ENCODE measurements around the gene TNFAIP1.
"Not testable (repeated sequence)": the region's sequence is repeated elsewhere in the genome, so short reads cannot be mapped to it uniquely, and the experiment has no call there.

Gene TNFAIP1, protein sequence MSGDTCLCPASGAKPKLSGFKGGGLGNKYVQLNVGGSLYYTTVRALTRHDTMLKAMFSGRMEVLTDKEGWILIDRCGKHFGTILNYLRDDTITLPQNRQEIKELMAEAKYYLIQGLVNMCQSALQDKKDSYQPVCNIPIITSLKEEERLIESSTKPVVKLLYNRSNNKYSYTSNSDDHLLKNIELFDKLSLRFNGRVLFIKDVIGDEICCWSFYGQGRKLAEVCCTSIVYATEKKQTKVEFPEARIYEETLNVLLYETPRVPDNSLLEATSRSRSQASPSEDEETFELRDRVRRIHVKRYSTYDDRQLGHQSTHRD

DNA sequence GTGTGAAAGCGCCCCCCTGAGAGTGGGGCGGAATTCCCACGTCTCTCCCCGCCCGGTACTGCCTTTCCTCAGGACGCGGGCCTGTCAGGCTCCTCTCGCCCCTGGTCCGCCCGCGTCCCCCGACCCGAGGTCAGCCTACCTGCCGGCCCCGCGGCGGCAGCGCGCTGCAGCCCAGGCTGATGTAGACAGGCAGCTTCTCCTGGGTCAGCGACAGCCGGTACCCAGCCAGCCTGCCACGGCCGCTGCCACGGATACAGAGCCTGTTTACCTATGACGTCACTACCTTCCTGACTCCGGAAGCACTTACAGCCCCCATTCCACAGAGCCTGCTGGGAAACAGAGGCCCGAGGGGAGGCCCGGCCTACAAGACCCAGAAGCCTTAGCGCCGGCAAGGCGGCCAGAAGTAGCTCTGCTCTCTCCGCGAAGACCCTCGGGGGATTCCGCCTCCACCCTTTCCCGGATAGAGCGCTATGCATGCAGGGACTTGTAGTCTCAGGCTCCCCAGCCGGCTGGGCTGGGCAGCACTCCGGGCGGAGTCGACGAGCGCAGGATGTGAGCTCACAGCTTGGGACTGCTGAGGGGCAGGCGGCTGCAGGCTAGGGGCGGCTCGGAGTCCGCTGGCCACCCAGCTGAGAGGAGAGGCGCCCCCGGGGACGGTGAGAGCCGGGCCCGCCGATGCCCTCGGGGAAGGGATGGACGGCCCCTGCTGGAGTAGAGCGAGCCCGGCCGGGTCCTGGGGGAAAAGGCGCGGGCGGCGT, at the start of gene TNFAIP1, which contains the start of gene IFT20:
TSS of gene TNFAIP1 (plus strand) at position 561 of the 758 bp plus-strand sequence. CDS start 3,761 bp downstream, outside the sequence.
TSS of gene IFT20 (minus strand) at position 272 of the 758 bp plus-strand sequence. CDS start 3,487 bp downstream, outside the sequence.
- DNase-seq (ENCODE audit: low spot score in 2 of 2) (peak; percentile 88 to 98), ATAC-seq (peak; percentile 98)
- H3K4me1 Mint-ChIP-seq = peaks cover 53% of the 10 kb centered on the region
- H3K4me3 Mint-ChIP-seq = peak within 1 kb of the TSS; percentile 95
- H3K27ac Mint-ChIP-seq = peak within 1 kb of the TSS; percentile 96
- H3K9me3 Mint-ChIP-seq = no peaks in the 10 kb centered on the region
- peaks cover 39% of the 10 kb centered on the region for H3K36me3 Mint-ChIP-seq

DNA sequence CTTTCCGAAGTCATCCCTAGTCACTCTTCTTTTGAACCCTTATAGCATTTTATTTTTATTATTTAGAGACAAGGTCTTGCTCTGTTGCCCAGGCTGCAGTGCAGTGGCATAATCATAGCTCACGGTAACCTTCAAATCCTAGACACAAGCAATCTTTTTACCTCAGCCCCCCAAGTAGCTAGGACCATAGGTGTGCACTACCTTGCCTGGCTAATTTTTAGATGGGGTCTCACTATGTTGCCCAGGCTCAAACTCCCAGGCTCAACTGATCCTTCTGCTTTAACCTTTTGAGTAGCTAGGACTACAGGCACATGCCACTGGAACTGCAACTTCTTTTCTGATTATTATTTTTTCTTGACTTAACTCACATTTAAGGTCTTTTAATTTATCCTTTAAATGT, 49.6 kb upstream of the TNFAIP1 start:
- H3K27ac Mint-ChIP-seq = no peak overlapping the region
- no peaks in the 10 kb centered on the region for H3K4me1 Mint-ChIP-seq
- no peak overlapping the region for H3K4me3 Mint-ChIP-seq
- H3K9me3 Mint-ChIP-seq = no peaks in the 10 kb centered on the region
- no peak for DNase-seq (ENCODE audit: low spot score in 2 of 2)
- no peaks in the 10 kb centered on the region for H3K36me3 Mint-ChIP-seq
- ATAC-seq = no peak

DNA sequence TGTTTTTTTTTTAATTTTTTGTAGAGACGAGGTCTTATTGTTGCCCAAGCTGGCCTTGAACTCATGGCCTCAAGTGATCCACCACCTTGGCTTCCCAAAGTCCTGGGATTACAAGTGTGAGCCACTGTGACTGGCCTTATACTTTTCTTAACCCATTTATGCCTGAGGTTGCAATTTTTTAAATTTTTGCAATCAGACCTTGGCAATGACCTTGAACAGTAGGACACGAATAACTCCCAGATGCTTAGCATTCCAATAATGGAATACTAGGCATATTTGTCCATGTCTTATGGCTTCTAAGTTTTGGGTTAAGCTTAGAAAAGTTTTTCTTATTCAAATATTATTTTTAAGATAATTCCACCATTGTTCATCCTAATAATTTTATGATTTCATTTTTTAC, 44.9 kb upstream of the TNFAIP1 start:
- ATAC-seq (no peak), DNase-seq (ENCODE audit: low spot score in 2 of 2) (no peak)
- Mint-ChIP-seq H3K9me3 (no peaks in the 10 kb centered on the region), H3K27ac (no peak overlapping the region), H3K4me1 (peaks cover 4% of the 10 kb centered on the region), H3K4me3 (no peak overlapping the region), H3K36me3 (no peaks in the 10 kb centered on the region)

DNA sequence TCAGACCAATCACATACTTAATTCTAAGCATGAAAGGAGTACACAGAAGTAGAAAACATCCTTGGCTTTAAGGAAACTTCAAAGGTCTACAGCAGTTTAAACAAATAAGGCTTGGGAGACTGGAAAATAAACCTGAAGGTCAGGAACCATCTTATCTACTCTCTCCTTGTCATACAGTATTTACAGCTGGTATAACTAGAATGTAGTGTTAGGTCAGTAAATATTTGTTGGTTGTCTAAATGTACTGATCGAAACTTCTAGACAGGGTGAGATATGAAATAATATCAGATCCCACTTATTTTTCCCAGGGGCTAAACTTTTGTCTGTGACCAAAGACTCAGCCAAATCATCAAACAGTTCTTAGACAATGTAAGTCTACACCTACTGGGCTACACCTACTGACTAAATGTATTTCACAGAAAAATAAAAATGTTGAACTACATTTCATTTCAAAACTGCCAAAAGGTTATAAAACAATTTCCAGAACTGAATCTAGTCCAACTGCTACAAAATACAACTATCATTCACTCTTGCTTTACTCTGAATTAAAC, 43.7 kb upstream of the TNFAIP1 start:
- H3K4me3 Mint-ChIP-seq = no peak overlapping the region

DNA sequence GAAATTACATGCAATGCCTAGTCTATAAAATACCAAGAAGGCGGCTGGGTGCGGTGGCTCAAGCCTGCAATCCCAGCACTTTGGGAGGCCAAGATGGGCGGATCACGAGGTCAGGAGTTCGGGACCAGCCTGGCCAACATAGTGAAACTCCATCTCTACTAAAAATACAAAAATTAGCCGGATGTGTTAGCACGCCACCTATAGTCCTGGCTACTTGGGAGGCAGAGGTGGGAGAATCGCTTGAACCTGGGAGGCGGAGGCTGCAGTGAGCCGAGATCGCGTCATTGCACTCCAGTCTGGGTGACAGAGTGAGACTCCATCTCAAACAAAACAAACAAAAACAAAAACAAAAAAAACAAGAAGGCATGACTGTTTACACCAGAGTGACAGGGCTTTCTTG, 42.7 kb upstream of the TNFAIP1 start:
- peaks cover 15% of the 10 kb centered on the region for H3K4me1 Mint-ChIP-seq
- not testable (repeated sequence) for H3K36me3 Mint-ChIP-seq; H3K27ac Mint-ChIP-seq; DNase-seq (ENCODE audit: low spot score in 2 of 2); H3K9me3 Mint-ChIP-seq; ATAC-seq; H3K4me3 Mint-ChIP-seq

More for the DNA sequence above, 43.7 kb upstream of the TNFAIP1 start:
- no peak for ATAC-seq
- no peaks in the 10 kb centered on the region for H3K36me3 Mint-ChIP-seq
- no peak overlapping the region for H3K27ac Mint-ChIP-seq
- H3K4me1 Mint-ChIP-seq = peaks cover 15% of the 10 kb centered on the region
- no peak for DNase-seq (ENCODE audit: low spot score in 2 of 2)
- no peaks in the 10 kb centered on the region for H3K9me3 Mint-ChIP-seq

DNA sequence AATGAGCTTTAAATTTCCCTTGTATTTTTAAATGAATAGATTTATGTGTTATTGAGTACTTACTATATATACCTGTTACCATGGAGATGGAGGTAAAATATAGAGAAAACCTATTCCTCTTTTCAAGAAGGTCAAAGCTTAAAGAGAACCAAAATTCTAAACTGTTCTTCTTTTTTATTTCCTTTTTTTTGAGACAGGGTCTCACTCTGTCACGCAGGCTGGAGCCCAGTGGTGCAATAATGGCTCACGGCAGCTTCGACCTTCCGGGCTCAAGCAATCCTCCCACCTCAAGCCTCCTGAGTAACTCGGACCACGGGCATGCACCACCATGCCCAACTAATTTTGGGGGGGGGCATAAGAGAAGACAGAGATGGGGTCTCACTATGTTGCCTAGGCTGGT, 41.6 kb upstream of the TNFAIP1 start:
- Mint-ChIP-seq H3K27ac (no peak overlapping the region), H3K9me3 (no peaks in the 10 kb centered on the region), H3K36me3 (no peaks in the 10 kb centered on the region), H3K4me3 (no peak overlapping the region), H3K4me1 (peaks cover 15% of the 10 kb centered on the region)
- DNase-seq (ENCODE audit: low spot score in 2 of 2) (no peak), ATAC-seq (no peak)

DNA sequence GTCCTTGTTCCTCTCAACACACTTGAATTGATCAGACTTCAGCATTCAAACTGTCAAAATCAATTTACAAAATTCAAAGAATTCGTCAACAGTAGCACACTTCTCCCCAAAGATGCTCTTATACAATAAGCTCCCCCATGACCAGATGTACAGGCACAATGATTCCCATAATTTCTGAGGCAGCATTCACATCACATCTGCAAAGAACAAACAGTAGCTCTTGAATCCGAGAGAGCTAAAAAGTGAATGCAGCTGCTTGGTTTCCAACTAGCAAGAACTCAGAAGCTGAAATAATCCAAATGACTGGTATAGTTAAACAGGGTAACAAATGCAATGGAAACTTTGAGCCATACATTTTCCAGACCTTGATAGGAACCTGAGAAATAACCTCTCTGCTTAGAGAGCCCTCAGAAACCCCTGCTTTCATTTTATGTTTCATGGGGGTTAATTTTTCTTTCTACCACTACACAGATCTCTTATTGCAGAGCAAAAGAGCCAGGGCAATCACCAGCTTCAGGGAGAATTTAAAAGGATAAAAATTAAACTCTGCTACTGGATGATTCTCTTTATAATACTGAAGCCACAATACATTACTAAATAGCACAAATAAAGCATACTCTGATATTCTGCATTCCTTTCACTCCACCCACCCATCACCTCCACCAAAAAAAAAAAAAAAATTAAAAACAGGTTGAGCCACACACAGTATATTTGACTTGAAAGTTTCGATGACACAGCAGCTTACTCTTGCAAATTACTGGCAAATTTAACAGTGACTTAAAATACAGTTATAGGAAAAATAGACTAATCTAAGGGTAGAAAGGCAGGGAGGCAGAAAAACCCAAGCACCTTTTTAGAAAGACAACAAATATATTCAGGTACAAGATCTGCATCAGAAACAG, 39.6 kb upstream of the TNFAIP1 start:
- ATAC-seq = peak; percentile 79
- H3K27ac Mint-ChIP-seq = peak overlapping the region; percentile 46

DNA sequence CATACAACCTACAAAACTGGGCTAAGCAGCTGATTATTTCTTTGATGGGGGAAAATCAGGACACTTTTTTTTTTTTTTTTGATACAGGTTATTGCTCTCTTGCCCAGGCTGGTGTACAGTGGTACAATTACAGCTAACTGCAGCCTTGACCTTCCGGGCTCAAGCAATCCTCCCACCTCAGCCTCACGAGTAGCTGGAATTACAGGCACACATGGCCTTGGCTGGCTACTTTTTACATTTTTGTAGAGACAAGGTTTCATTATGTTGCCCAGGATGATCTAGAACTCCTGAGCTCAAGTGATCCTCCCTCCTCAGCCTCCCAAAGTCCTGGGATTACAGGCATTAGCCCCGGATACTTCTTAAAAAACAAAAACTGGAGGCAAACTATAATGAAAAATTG, 37.1 kb upstream of the TNFAIP1 start:
- Mint-ChIP-seq H3K27ac (no peak overlapping the region), H3K4me1 (peaks cover 15% of the 10 kb centered on the region), H3K4me3 (no peak overlapping the region), H3K9me3 (no peaks in the 10 kb centered on the region), H3K36me3 (no peaks in the 10 kb centered on the region)
- DNase-seq (ENCODE audit: low spot score in 2 of 2) (no peak), ATAC-seq (no peak)

More for the DNA sequence above, 39.6 kb upstream of the TNFAIP1 start:
- DNase-seq (ENCODE audit: low spot score in 2 of 2) = no peak
- Mint-ChIP-seq H3K4me3 (peak overlapping the region; percentile 1), H3K9me3 (no peaks in the 10 kb centered on the region), H3K36me3 (no peaks in the 10 kb centered on the region), H3K4me1 (peaks cover 15% of the 10 kb centered on the region)

DNA sequence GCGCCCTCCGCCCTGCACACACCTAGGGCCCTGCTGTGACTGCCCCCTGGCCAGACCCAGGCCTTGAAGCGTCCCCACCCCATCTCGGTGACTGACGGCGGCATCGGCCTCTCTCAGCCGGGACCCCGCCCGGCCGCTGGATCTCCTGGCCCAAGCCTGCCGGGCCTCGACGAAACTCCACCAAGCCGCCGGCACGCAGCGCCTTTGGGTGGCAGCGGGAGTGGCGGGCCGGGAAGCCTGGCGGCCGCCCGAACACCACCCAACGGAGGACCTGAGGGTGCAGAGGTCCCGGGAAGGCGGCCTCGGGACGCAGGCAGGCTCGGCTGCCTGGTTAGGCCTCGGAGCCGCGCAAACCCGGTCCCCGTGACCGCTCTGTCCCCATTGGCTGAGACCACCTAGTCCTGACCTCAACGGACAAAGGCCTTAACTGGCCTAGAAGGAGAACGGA, 28.6 kb upstream of the TNFAIP1 start:
- no peaks in the 10 kb centered on the region for H3K36me3 Mint-ChIP-seq
- no peak for ATAC-seq
- H3K4me1 Mint-ChIP-seq = no peaks in the 10 kb centered on the region
- no peak overlapping the region for H3K4me3 Mint-ChIP-seq
- H3K27ac Mint-ChIP-seq = no peak overlapping the region
- H3K9me3 Mint-ChIP-seq = no peaks in the 10 kb centered on the region
- no peak for DNase-seq (ENCODE audit: low spot score in 2 of 2)

DNA sequence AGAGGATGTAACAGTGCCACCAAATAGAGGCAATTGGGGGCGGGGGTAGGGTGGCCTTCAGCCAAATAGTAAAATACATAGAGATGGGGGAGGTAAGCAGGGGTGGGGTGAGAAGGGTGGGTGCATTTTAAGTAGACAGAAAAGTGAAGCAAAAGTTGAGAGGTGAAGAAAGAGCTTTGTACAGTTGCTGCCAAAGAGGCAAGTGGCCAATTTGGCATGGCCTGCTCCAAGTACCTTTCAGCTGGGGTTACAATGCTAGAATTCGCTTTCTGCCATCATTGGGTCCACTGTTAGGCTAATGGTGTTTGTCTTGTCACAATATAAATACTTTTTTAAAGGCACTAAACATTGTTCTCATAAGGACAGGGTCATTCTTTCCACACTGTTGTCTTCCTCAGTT, 21.7 kb upstream of the TNFAIP1 start:
- Mint-ChIP-seq H3K4me1 (peaks cover 20% of the 10 kb centered on the region), H3K36me3 (no peaks in the 10 kb centered on the region), H3K9me3 (no peaks in the 10 kb centered on the region), H3K27ac (no peak overlapping the region), H3K4me3 (no peak overlapping the region)
- ATAC-seq = no peak
- DNase-seq (ENCODE audit: low spot score in 2 of 2) = no peak

DNA sequence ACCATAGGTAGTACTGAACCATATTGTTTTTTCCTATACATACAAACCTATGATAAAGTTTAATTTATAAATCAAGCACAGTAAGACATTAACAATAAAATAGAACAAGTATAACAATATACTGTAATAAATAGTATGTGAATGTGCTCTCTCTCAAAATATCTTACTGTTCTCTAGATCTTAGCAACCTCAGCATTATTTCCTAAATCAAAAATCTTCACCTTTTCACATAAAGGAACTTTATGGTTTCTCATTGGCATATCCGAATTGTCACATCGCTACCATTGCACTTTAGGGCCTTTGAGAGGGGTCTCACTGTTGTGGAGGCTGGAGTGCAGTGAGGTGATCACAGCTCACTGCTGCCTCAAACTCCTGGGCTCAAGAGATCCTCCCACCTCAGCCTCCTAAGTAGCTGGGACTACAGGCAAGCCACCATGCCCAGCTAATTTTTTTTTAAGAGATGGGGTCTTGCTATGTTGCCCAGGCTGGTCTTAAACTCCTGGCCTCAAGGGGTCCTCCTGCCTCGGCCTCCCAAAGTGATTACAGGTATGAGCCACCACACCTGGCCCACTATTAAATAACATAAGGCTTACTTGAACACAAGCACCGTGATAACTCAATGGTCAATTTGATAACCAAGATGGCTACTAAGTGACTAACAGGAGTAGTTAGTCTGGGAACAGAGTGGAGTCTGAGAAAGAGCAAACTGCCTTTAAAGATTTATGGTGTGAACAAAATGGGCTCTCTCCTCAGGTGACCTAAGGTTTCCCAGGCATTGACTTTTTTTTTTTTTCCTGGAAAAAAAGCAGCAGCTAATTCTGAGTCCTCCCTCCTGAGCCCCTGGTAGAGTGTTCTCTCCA, 19.5 kb upstream of the TNFAIP1 start:
- no peak for ATAC-seq
- no peak for DNase-seq (ENCODE audit: low spot score in 2 of 2)
- no peaks in the 10 kb centered on the region for H3K9me3 Mint-ChIP-seq
- H3K4me3 Mint-ChIP-seq = no peak overlapping the region
- peaks cover 8% of the 10 kb centered on the region for H3K36me3 Mint-ChIP-seq
- peaks cover 34% of the 10 kb centered on the region for H3K4me1 Mint-ChIP-seq
- no peak overlapping the region for H3K27ac Mint-ChIP-seq

DNA sequence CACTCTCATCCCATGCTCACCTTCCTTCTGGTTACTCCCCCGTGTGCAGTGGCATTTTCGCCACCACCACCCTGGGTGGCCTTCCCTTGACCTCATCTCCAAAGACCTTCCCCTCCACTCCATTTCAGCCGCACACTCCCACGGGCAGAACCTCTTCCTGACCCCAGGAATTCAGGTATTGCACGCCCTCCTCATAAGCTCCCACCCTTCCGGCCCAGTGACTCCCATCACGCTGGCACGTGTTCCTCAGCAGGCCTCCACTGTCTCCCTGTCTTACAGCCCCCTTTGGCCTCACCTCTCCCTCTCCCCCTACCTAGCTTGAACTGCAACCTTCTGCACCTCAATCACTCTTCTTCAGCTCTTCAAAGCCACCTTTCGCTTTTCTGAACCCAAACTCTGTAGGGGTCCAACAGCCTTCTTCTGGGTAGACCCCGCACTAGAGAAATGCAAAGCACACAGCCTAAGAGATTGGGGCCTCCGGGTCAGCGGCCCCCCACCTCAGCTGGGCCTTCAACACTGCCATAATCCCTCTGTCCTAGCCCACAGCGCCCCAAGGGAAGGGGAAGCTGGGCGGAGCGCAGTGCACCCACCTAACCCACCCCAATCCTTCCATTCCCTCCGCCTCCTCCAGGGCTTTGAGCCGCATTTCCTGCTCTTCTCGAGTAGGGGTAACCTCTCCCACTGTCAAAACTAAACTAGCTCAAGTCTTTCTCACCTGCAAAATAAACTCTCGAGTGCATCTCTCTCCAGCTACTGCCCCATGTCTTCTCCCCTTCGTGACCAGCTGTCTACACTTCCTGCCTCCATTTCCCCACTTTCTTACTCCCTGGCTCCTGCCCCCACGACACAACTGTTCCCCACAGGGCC, 18.2 kb upstream of the TNFAIP1 start:
- H3K36me3 Mint-ChIP-seq = peaks cover 8% of the 10 kb centered on the region
- ATAC-seq = no peak
- H3K27ac Mint-ChIP-seq = no peak overlapping the region
- no peaks in the 10 kb centered on the region for H3K9me3 Mint-ChIP-seq
- DNase-seq (ENCODE audit: low spot score in 2 of 2) = no peak
- peak overlapping the region; percentile 91 for H3K4me3 Mint-ChIP-seq
- peaks cover 43% of the 10 kb centered on the region for H3K4me1 Mint-ChIP-seq

DNA sequence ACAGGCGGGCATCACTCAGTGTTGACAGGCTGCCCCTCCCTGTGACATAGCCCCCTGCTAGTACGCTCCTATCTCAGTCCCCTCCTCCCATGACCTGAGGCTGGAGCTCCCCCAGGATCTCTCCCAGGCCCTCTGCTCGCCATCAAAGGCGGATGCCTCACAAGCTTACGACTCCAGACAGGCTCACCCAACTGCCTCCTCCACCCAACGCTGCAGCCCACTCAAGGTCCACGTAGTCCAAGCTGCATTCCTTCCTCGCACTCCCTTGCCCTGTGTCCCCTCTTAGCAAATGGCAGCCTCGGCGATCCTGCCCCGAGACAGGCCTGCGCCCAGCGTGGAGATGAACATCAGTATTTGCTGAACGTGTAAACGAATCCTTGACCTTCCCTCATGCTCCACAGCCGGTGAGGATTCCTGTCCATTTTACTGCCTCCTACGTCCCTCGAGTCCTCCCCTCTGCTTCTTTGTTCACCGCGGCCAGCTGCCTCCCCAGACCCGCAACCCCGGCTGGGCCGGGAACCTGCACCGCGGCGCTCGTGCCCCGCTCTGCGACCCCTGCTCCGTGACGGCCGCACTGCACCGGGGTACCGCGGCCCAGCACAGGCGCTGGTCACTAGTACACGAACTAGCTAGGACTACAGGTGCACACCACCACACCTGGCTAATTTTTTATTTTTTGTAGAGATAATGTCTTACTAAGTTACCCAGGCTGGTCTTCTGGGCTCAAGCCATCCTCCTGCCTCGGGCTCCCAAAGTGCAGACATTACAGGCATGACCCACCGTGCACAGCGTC, 17.4 kb upstream of the TNFAIP1 start:
- ATAC-seq (peak; percentile 35), DNase-seq (ENCODE audit: low spot score in 2 of 2) (no peak)
- Mint-ChIP-seq H3K36me3 (peaks cover 8% of the 10 kb centered on the region), H3K9me3 (no peaks in the 10 kb centered on the region), H3K4me1 (peaks cover 43% of the 10 kb centered on the region), H3K4me3 (peak overlapping the region; percentile 91), H3K27ac (peak overlapping the region; percentile 90)

Data from stimulated activated effector memory CD8-positive, alpha-beta T cell treated with anti-CD3 and anti-CD28 coated beads, Interleukin-12 subunit alpha, Interleukin-12 subunit beta, amount 100 ng/mL, for 72 hours (primary cell).